Activated CD4-positive, alpha-beta memory T cell treated with anti-CD3 and anti-CD28 coated beads for 36 hours (primary cell): Measurements from ENCODE around the gene TUSC2. TPM values are rescaled to one million over a fixed set of nuclear protein-coding genes. Genes with fewer than 3 reads are reported as not detected.

Source experiments
- CTCF ChIA-PET: fragments of 350-600 bp; sonication (Branson Sonifier 250); formaldehyde crosslinking; loops from one replicate; lab custom pipeline; 2021; ENCODE audit warnings: antibody characterized with exemption, inconsistent platforms; lab: Charles Lee
- POLR2A ChIA-PET: fragments of 350-600 bp; sonication (Branson Sonifier 250); formaldehyde crosslinking; loops from one replicate; lab custom pipeline; 2021; ENCODE audit warnings: antibody characterized with exemption; lab: Charles Lee
- DNase-seq: peaks from one replicate; pipeline ENCODE4 v3.0.0-alpha.2; 2020
- H3K27ac Mint-ChIP-seq: one replicate; pipeline ENCODE4 v1.8.0; 2021; ENCODE audit warnings: mixed read lengths
- H3K27me3 Mint-ChIP-seq: one replicate; pipeline ENCODE4 v1.8.0; 2021; ENCODE audit warnings: mixed read lengths
- H3K36me3 Mint-ChIP-seq: one replicate; pipeline ENCODE4 v1.8.0; 2021; ENCODE audit warnings: mixed read lengths
- H3K4me1 Mint-ChIP-seq: one replicate; pipeline ENCODE4 v1.8.0; 2021; ENCODE audit warnings: low read depth, mixed read lengths
- H3K4me3 Mint-ChIP-seq: one replicate; pipeline ENCODE4 v1.8.0; 2021; ENCODE audit warnings: mild to moderate bottlenecking, mixed read lengths
- H3K9me3 Mint-ChIP-seq: one replicate; pipeline ENCODE4 v1.8.0; 2021; ENCODE audit warnings: mixed read lengths
- intact Hi-C: fragments of 100-400 bp; cut with micrococcal nuclease; formaldehyde crosslinking; loops from one replicate; pipeline ENCODE4 v1.15.1; 2023
- total RNA-seq, 2 experiments: library from RNA; stranded (reverse); gene quantifications; one replicate each; pipeline ENCODE4 v1.2.3, GENCODE V29; 2021

Gene TUSC2
- total RNA-seq, 2 experiments from 2014 or later = 18.7 to 19.7 TPM

DNA sequence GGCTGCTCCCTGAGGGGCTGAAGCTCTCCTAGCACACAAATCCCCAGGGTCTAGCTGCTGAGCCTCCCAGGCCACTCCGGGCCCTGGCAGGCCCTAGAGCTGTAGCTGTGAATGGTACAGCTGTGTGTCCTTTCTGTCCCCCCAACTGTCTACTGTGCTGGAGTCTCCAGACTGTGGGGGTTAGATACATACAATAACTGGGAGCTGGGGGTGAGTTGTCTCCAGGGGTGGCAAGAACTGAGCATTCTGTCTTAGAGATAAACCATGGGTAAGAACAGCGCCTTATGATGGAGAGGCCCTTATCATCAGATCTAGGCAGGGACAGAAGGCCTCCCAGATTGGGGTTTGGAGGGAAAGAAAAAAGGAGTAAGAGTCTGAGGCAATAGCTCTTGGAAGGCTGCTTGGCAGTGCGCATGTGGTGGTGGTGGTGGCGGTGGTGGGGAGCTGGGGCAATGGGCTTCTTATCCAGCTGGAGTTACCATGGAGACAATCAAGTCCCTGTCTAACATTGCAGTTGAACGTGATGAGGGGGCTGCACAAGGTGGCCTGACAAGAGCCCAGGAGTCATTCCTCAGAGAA lies 26.3 kb upstream of the TUSC2 start:
- POLR2A ChIA-PET = interaction anchor here (1.0 to 2.2 kb wide), 4 partner anchors 13 to 61 kb away, joined by 3 to 16 read pairs (median 4); partner anchors contain the start of genes IFRD2, RASSF1 and TUSC2

DNA sequence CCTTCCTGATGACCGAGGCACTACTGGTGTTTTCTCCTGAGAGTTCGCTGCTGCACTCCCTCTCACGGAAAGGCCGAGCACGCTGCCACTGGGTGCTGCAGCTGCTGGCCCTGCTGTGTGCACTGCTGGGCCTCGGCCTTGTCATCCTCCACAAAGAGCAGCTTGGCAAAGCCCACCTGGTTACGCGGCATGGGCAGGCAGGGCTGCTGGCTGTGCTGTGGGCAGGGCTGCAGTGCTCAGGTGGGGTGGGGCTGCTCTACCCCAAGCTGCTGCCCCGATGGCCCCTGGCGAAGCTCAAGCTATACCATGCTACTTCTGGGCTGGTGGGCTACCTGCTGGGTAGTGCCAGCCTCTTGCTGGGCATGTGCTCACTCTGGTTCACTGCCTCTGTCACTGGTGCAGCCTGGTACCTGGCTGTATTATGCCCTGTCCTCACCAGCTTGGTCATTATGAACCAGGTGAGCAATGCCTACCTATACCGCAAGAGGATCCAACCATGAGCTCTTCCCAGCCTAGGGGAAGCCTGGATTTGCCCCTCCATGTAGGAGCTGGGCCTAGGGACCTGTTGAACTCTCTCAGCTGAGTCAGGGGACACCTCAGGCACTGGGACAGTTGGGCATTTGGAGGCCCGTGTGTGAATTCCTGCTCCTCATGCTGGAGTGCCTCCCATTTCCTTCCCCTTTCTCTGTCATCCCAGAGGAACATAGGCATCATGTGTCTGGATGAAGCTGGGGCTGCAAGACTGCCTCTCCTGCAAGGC lies 25.4 kb upstream of the TUSC2 start:
- H3K27ac Mint-ChIP-seq = peak overlapping the region; percentile 58
- intact Hi-C loops = loop anchor here (5.0 to 10.0 kb wide), 3 partner anchors 259 to 1151 kb away; partner anchors contain the start of genes CISH, DCAF1 and RBM15B
- CTCF ChIA-PET = interaction anchor here (0.6 to 2.9 kb wide), 6 partner anchors 8 to 32 kb away, joined by 3 to 16 read pairs (median 4); partner anchors contain the start of gene RASSF1
- H3K36me3 Mint-ChIP-seq = peaks cover 23% of the 10 kb centered on the region
- no peak for DNase-seq
- H3K27me3 Mint-ChIP-seq = no peaks in the 10 kb centered on the region
- no peaks in the 10 kb centered on the region for H3K9me3 Mint-ChIP-seq
- no peak overlapping the region for H3K4me3 Mint-ChIP-seq
- peaks cover 69% of the 10 kb centered on the region for H3K4me1 Mint-ChIP-seq
- POLR2A ChIA-PET = interaction anchor here (0.9 to 2.2 kb wide), 4 partner anchors 13 to 257 kb away, joined by 3 to 16 read pairs (median 4); partner anchors contain the start of genes RASSF1 and TUSC2

More for the DNA sequence above, 26.3 kb upstream of the TUSC2 start:
- intact Hi-C loops = loop anchor here (5.0 to 10.0 kb wide), 3 partner anchors 258 to 1151 kb away; partner anchors contain the start of genes CISH, DCAF1 and RBM15B
- CTCF ChIA-PET = interaction anchor here (0.9 to 2.9 kb wide), 5 partner anchors 11 to 1080 kb away, joined by 3 to 16 read pairs (median 4); partner anchors contain the start of gene RASSF1
- no peak for DNase-seq
- no peaks in the 10 kb centered on the region for H3K9me3 Mint-ChIP-seq
- H3K27me3 Mint-ChIP-seq = no peaks in the 10 kb centered on the region
- H3K36me3 Mint-ChIP-seq = peaks cover 22% of the 10 kb centered on the region
- H3K4me1 Mint-ChIP-seq = peaks cover 61% of the 10 kb centered on the region
- H3K27ac Mint-ChIP-seq = no peak overlapping the region
- H3K4me3 Mint-ChIP-seq = no peak overlapping the region

DNA sequence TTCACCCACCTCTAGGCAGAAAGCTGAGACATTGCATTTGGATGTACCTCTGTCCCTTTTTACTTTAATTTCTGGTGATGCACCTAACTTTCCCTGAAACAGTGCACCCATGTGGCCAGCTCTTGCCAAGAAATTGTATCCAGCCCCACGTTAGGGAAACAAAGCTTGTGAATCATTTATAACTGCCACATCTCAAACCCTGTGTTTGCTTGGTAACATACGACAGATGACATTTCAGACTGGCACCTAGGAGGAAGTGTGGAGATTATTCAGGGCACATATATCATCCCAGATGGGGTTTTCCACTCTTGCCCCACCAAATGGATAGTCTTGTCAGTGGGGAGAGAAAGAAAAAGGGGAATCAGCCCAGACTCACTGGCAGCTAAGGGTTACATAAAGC lies 24.8 kb upstream of the TUSC2 start:
- peaks cover 22% of the 10 kb centered on the region for H3K36me3 Mint-ChIP-seq

DNA sequence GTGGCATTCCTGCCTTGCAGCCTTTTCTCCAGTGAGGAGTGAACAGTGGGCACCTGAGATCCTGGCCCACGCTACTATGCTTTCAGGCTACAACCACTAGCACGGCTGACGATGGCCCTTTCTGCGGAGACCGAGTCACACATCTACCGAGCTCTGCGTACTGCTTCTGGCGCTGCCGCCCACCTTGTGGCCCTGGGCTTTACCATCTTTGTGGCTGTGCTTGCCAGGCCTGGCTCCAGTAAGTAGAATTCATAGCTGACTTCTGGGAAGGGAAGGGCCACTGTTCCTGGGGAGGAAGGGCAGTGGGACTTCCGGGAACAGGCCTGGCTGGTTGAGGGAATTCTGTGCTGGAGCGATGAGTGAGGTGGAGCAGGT lies 23.3 kb upstream of the TUSC2 start:
- peak overlapping the region; percentile 94 for H3K4me3 Mint-ChIP-seq
- CTCF ChIA-PET = interaction anchor here (0.7 to 4.9 kb wide), 5 partner anchors 11 to 219 kb away, joined by 3 to 39 read pairs (median 5); partner anchors contain the start of gene RASSF1

More for the DNA sequence above, 24.8 kb upstream of the TUSC2 start:
- POLR2A ChIA-PET = interaction anchor here (0.9 to 2.2 kb wide), 3 partner anchors 12 to 257 kb away, joined by 3 to 16 read pairs (median 7); partner anchors contain the start of gene RASSF1
- peak overlapping the region; percentile 58 for H3K27ac Mint-ChIP-seq
- CTCF ChIA-PET = interaction anchor here (1.2 to 2.9 kb wide), 3 partner anchors 8 to 15 kb away, joined by 4 to 16 read pairs (median 7); partner anchors contain the start of gene RASSF1
- intact Hi-C loops = loop anchor here (5.0 to 10.0 kb wide), 3 partner anchors 260 to 1152 kb away; partner anchors contain the start of genes CISH, DCAF1 and RBM15B
- peaks cover 69% of the 10 kb centered on the region for H3K4me1 Mint-ChIP-seq
- no peaks in the 10 kb centered on the region for H3K27me3 Mint-ChIP-seq
- H3K9me3 Mint-ChIP-seq = no peaks in the 10 kb centered on the region
- no peak overlapping the region for H3K4me3 Mint-ChIP-seq
- peak; percentile 40 for DNase-seq

DNA sequence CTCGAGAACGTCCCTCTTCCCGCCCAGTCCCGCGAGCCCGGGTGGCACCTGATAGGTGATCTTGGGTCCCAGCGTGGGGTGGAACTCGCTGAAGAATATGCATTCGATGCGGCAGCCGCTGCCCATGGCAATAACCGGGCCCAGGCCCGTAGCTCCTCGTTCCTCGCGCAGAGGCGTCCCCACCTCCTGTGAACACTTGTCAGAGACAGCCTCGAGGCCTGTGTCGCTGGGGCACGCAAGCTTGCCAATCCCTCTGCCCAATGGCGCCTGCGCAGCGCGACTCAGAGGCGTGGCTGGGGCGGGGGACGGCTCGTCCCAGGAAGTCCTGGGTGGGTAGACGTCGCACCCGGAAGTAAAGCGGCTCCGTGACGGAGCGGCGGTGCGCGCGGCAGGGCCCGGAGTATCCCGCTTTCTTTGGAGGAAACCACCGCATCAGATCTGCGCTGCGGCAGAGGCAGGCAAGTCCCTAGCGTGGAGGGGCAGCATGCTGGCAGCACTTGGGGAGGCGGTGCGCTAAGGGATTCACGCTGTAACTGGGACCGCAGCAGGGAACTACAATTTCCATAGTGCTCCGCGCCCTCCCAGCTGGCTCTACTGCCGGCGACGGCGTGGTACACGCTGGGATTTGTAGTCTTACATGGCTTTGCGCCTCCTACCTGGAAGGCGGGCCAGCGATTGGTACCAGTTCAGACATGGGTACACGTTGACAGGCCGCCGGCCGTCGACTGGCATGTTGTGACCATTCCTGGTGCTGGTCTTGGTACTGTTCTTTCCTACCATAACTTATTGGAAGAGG lies 22.7 kb upstream of the TUSC2 start, which contains the start of the genes CYB561D2 and NPRL2:
CYB561D2 (plus strand) TSS at position 336 of the 796 bp plus-strand sequence. CDS start 572 bp downstream, outside the sequence.
NPRL2 (minus strand) TSS at position 249 of the 796 bp plus-strand sequence; CDS start at position 126, 123 bp downstream.
- no peaks in the 10 kb centered on the region for H3K27me3 Mint-ChIP-seq
- no peaks in the 10 kb centered on the region for H3K9me3 Mint-ChIP-seq
- CTCF ChIA-PET = interaction anchor here (0.7 to 4.9 kb wide), 10 partner anchors 10 to 265 kb away, joined by 3 to 39 read pairs (median 5); partner anchors contain the start of genes HYAL3, NAA80 and RASSF1
- peak; percentile 100 for DNase-seq
- H3K36me3 Mint-ChIP-seq = peaks cover 21% of the 10 kb centered on the region
- intact Hi-C loops = loop anchor here (1.0 to 10.0 kb wide), 6 partner anchors 9 to 1154 kb away; partner anchors contain the start of genes CISH, DCAF1, RBM15B and TMEM115
- peak within 1 kb of the TSS; percentile 94 for H3K4me3 Mint-ChIP-seq
- H3K27ac Mint-ChIP-seq = peak within 1 kb of the TSS; percentile 97
- POLR2A ChIA-PET = interaction anchor here (0.9 to 5.7 kb wide), 9 partner anchors 9 to 220 kb away, joined by 3 to 93 read pairs (median 3); partner anchors contain the start of genes C3orf18, HEMK1, HYAL3 and NAA80
- peaks cover 62% of the 10 kb centered on the region for H3K4me1 Mint-ChIP-seq

More for the DNA sequence above, 23.3 kb upstream of the TUSC2 start:
- peak; percentile 29 for DNase-seq
- H3K27ac Mint-ChIP-seq = peak overlapping the region; percentile 97
- no peaks in the 10 kb centered on the region for H3K27me3 Mint-ChIP-seq
- intact Hi-C loops = loop anchor here (1.0 to 10.0 kb wide), 5 partner anchors 8 to 1153 kb away; partner anchors contain the start of genes CISH, DCAF1, RBM15B and TMEM115
- H3K4me1 Mint-ChIP-seq = peaks cover 62% of the 10 kb centered on the region
- peaks cover 21% of the 10 kb centered on the region for H3K36me3 Mint-ChIP-seq
- POLR2A ChIA-PET = interaction anchor here (0.9 to 5.7 kb wide), 6 partner anchors 8 to 218 kb away, joined by 3 to 93 read pairs (median 4); partner anchors contain the start of genes HEMK1, HYAL3, NAA80 and RASSF1
- H3K9me3 Mint-ChIP-seq = no peaks in the 10 kb centered on the region

DNA sequence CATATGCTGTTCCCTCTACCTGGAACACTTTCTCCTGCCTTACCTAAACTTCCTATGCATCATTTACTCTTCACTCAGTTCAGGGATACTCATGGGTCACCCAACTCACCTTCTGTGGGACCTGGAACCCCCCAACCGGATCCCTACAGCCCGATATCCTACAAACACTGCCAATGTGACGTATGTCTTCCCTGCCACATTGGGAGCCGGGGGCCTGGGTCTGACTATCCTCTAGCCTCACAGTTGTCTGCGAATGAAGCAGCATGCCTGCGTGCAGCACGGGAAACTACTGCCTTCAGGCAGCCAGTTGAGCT lies 22.1 kb upstream of the TUSC2 start:
- Mint-ChIP-seq H3K4me3 (peak overlapping the region; percentile 94), H3K27me3 (no peaks in the 10 kb centered on the region), H3K27ac (peak overlapping the region; percentile 97), H3K36me3 (peaks cover 18% of the 10 kb centered on the region), H3K9me3 (no peaks in the 10 kb centered on the region), H3K4me1 (peaks cover 57% of the 10 kb centered on the region)
- intact Hi-C loops = loop anchor here (1.0 to 10.0 kb wide), 5 partner anchors 13 to 1155 kb away; partner anchors contain the start of genes CISH, DCAF1 and RBM15B
- DNase-seq = no peak
- ChIA-PET POLR2A (interaction anchor here (0.9 to 5.7 kb wide), 8 partner anchors 8 to 221 kb away, joined by 3 to 93 read pairs (median 4); partner anchors contain the start of genes C3orf18, HYAL3, NAA80 and RASSF1), CTCF (interaction anchor here (1.0 to 4.9 kb wide), 9 partner anchors 10 to 266 kb away, joined by 3 to 39 read pairs (median 5); partner anchors contain the start of genes HYAL3, NAA80 and RASSF1)

DNA sequence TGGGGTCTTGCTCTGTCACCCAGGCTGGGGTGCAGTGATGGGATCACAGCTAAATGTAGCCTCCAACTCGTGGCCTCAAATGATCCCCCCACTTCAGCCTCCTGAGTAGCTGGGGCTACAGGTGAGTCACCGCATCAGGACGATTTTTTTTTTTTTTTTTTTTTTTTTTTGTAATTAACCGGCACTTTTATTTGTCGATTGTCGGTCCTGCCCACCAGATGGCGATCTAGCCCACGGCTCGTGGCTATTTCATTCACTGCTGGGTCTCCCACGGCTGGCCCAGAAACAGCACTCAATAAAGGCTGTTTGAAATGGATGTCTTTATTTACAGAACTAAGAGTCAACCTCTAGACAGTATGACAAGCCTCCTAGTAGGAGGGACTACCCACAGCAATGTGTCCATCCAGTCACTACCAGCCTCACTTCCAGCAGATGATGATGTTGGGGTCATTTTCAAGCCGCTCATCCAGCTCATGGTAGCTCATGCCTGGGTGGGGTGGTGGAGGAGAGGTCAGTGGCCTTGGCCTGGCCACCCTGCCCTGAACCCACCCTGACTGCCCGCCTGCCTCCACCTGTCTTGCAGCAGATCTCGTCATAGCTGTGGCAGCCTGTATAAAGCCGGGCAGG lies 19.3 kb upstream of the TUSC2 start:
- Mint-ChIP-seq H3K27me3 (no peaks in the 10 kb centered on the region), H3K4me3 (no peak overlapping the region), H3K36me3 (peaks cover 14% of the 10 kb centered on the region), H3K4me1 (peaks cover 51% of the 10 kb centered on the region), H3K27ac (peak overlapping the region; percentile 38), H3K9me3 (no peaks in the 10 kb centered on the region)
- POLR2A ChIA-PET = interaction anchor here (1.2 to 5.7 kb wide), 3 partner anchors 9 to 222 kb away, joined by 3 to 93 read pairs (median 4); partner anchors contain the start of genes HEMK1 and RASSF1
- intact Hi-C loops = loop anchor here (1.0 kb wide), 1 partner anchor 195 kb away; no protein-coding TSS in a partner anchor
- peak; percentile 83 for DNase-seq
- CTCF ChIA-PET = interaction anchor here (0.7 to 4.9 kb wide), 10 partner anchors 10 to 269 kb away, joined by 3 to 39 read pairs (median 4); partner anchors contain the start of gene TMEM115

DNA sequence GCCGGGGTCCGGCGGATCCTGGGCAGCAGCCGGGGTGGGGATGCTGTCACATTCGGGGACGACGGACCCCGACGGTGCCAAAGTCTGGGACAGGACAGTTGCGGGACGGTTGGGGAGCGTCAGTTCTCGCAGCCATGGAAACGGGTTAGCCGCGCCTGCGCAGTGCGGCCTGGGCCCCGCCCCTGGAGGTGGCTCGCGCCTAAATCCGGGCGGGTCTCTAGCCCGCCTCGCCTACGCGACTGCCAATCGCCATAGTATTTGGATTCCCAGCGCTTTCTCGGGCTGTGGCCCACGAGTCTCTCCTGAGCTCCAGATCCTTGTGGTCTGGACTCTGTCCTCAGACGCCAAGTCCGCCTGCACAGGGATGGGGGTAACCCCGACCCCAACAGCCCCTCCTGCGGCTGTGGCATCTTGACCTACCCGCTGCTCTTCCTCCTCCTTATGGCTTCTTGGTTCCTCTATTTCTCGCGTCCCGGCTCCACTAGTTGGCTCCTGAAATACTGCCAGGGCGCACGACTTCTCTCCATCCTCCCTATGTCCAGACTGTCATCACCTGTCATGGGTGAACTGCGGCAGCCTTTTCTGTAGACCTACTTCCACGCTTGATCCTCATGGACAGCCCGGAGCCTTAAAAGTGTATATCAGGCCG lies 17.7 kb upstream of the TUSC2 start, which contains the start of gene ZMYND10:
ZMYND10 (minus strand) TSS at position 147 of the 649 bp plus-strand sequence. CDS start 153 bp downstream, outside the sequence.
- Mint-ChIP-seq H3K27me3 (no peaks in the 10 kb centered on the region), H3K27ac (no peak within 1 kb of the TSS), H3K9me3 (no peaks in the 10 kb centered on the region), H3K4me1 (peaks cover 46% of the 10 kb centered on the region), H3K4me3 (peak within 1 kb of the TSS; percentile 53), H3K36me3 (peaks cover 14% of the 10 kb centered on the region)
- peak; percentile 85 for DNase-seq
- POLR2A ChIA-PET = interaction anchor here (1.0 to 5.7 kb wide), 2 partner anchors 7 to 227 kb away, joined by 3 to 93 read pairs; partner anchors contain the start of gene RASSF1
- CTCF ChIA-PET = interaction anchor here (1.0 to 1.3 kb wide), 2 partner anchors 38 to 197 kb away, joined by 3 to 4 read pairs; no protein-coding TSS in a partner anchor
- intact Hi-C loops = no loop called here

DNA sequence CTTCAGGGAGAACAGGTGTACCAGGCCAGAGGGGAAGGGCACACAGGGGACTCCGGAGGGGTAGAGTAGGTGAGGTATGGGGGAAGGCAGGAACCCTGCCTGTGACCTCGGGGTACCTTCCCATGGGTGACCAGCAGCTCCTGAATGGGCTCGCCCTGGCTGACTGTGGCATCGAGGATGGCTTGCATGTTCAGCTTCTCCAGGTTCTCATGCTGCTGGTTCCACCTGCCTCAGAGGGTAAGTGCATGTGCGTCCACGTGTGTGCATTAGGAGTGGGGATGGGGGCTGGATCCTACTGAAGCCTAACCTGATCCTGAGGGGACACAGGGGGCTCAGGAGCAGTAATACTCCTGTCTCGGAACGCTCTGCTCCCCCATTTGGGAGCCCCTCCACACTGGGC lies 17.0 kb upstream of the TUSC2 start:
- CTCF ChIA-PET = interaction anchor here (1.0 to 1.1 kb wide), 2 partner anchors 12 to 197 kb away, joined by 3 to 4 read pairs; no protein-coding TSS in a partner anchor
- H3K27me3 Mint-ChIP-seq = no peaks in the 10 kb centered on the region
- peaks cover 15% of the 10 kb centered on the region for H3K36me3 Mint-ChIP-seq
- H3K4me3 Mint-ChIP-seq = no peak overlapping the region
- H3K27ac Mint-ChIP-seq = no peak overlapping the region
- H3K4me1 Mint-ChIP-seq = peaks cover 41% of the 10 kb centered on the region
- POLR2A ChIA-PET = no interaction called here
- intact Hi-C loops = no loop called here
- DNase-seq = no peak
- H3K9me3 Mint-ChIP-seq = no peaks in the 10 kb centered on the region
